Measurements from ENCODE around the gene PCDH17.

DNA sequence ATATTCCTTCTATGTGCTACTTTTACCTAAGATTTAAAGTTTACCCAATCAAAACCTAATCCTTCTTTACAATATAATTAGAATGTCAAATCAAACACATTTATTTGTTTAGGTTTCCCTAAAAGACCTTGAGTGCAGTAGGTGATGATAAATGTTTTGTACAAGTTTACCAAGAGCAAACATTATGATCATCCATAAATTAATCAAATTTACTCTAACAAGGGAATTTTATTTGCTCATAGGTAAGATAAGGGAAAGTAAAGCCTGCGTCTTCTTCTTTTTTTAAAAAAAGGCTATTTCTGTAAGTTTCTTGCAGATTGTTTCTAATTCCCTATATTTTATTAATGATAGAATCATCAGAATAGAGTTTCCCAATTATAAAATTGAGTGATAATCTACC is 48.0 kb upstream of the PCDH17 start:
- no peak for TF ChIP-seq EZH2 (IDR thresholded peaks at IDR 0.05; ENCODE audit: low read depth, low read length, severe bottlenecking)
- TF ChIP-seq, protein P1, sequence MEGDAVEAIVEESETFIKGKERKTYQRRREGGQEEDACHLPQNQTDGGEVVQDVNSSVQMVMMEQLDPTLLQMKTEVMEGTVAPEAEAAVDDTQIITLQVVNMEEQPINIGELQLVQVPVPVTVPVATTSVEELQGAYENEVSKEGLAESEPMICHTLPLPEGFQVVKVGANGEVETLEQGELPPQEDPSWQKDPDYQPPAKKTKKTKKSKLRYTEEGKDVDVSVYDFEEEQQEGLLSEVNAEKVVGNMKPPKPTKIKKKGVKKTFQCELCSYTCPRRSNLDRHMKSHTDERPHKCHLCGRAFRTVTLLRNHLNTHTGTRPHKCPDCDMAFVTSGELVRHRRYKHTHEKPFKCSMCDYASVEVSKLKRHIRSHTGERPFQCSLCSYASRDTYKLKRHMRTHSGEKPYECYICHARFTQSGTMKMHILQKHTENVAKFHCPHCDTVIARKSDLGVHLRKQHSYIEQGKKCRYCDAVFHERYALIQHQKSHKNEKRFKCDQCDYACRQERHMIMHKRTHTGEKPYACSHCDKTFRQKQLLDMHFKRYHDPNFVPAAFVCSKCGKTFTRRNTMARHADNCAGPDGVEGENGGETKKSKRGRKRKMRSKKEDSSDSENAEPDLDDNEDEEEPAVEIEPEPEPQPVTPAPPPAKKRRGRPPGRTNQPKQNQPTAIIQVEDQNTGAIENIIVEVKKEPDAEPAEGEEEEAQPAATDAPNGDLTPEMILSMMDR (IDR thresholded peaks at IDR 0.05; ENCODE audit: control extremely low read depth in 1 of 3, insufficient read depth in 1 of 3, low read depth in 1 of 3, low read length in 3 of 3), result no peak
- TF ChIP-seq, protein P2, sequence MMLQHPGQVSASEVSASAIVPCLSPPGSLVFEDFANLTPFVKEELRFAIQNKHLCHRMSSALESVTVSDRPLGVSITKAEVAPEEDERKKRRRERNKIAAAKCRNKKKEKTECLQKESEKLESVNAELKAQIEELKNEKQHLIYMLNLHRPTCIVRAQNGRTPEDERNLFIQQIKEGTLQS (IDR thresholded peaks at IDR 0.05; ENCODE audit: insufficient read depth, low read depth, low read length), result no peak
- no peak for TF ChIP-seq POLR2A (IDR thresholded peaks at IDR 0.05; ENCODE audit: control extremely low read depth in 1 of 2, low read depth in 2 of 2, low read length in 2 of 2)
- no peak for TF ChIP-seq KDM1A (IDR thresholded peaks at IDR 0.05; ENCODE audit: borderline replicate concordance, low read length)
- TF ChIP-seq CHD2 (IDR thresholded peaks at IDR 0.05; ENCODE audit: low read length), result no peak
- no peak for TF ChIP-seq TAF7 (optimal IDR thresholded peaks at IDR 0.05; ENCODE audit: borderline replicate concordance, low read depth, low read length)
- no peak for TF ChIP-seq SAP30 (IDR thresholded peaks at IDR 0.05; ENCODE audit: insufficient read depth, insufficient replicate concordance, low read length)

Data from H1 (cell line).